Skeletal muscle tissue (tissue), 4 donors: ENCODE results near the gene ABHD17B. TPM values are rescaled to one million over a fixed set of nuclear protein-coding genes. Genes with fewer than 3 reads are reported as not detected.

Experiments
- H3K27ac ChIP-seq: one replicate; pipeline ENCODE4 v1.7.0; 2013; ENCODE audit warnings: mild to moderate bottlenecking, low read depth, low read length, inconsistent platforms
- H3K27me3 ChIP-seq, 3 donors: one replicate each; pipeline ENCODE4 v1.7.0; 2013; ENCODE audit warnings: low read length in 3 of 3; ENCODE audit not compliant: control insufficient read depth in 3 of 3, insufficient read depth in 3 of 3
- H3K36me3 ChIP-seq, 3 donors: one replicate each; pipeline ENCODE4 v1.7.0; 2013; ENCODE audit warnings: low read length in 3 of 3; ENCODE audit not compliant: control insufficient read depth in 3 of 3, insufficient read depth in 3 of 3
- H3K4me1 ChIP-seq, 3 donors: one replicate each; pipeline ENCODE4 v1.7.0; 2013; ENCODE audit warnings: low read length in 3 of 3, mild to moderate bottlenecking in 3 of 3; ENCODE audit not compliant: control insufficient read depth in 3 of 3, insufficient read depth in 3 of 3
- H3K4me3 ChIP-seq, 3 donors: one replicate each; pipeline ENCODE4 v1.7.0; 2013; ENCODE audit warnings: low read length in 3 of 3
- H3K9ac ChIP-seq, 3 donors: one replicate each; pipeline ENCODE4 v1.7.0; 2013; ENCODE audit warnings: low read length in 3 of 3, mild to moderate bottlenecking in 3 of 3, moderate library complexity in 2 of 3, low read depth in 1 of 3
- H3K9me3 ChIP-seq, 3 donors: one replicate each; pipeline ENCODE4 v1.7.0; 2013; ENCODE audit warnings: low read length in 3 of 3; ENCODE audit not compliant: control insufficient read depth in 3 of 3
- total RNA-seq: library from RNA; depleted of rRNA; stranded (reverse); fragments of >200 nt; gene quantifications from one replicate; pipeline ENCODE4 v1.2.3, GENCODE V29; 2014
- donor health status: Osteomylitis.

ABHD17B gene
- total RNA-seq, 1 donor from 2014 or later = 57.4 TPM

- no peak overlapping the region for H3K27ac ChIP-seq
- no peaks in the 10 kb centered on the region for H3K27me3 ChIP-seq
- no peak overlapping the region for H3K9ac ChIP-seq
- no peaks in the 10 kb centered on the region for H3K36me3 ChIP-seq
- H3K9me3 ChIP-seq = peaks cover 0 to 6% (median 0%) of the 10 kb centered on the region in 3 donors
- no peaks in the 10 kb centered on the region for H3K4me1 ChIP-seq
- no peak overlapping the region for H3K4me3 ChIP-seq
Measured at GRCh38 chr9:71858102-71858798, 52.7 kb downstream of the ABHD17B start.

DNA sequence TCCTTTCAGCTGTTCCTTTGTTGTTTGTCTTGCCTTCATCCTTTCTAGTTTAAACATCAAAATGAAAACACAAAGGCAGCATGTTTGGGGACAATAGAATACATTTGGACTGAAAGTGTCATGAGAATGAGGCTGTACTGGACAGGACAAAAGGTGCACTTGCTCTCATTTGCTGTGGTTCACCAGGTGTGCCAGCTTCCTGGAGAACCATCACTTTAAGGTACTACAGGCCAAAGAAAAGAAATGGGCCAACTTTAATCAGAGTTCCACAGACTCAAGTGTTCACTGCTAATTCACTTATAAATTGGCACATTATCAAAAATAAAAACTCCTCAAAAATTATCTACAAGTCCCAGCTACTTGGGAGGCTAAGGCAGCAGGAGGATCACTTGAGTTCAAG, 53.8 kb downstream of the ABHD17B start:
- H3K4me1 ChIP-seq = no peaks in the 10 kb centered on the region
- no peak overlapping the region for H3K4me3 ChIP-seq
- H3K9me3 ChIP-seq = peaks cover 0 to 6% (median 0%) of the 10 kb centered on the region in 3 donors
- H3K27ac ChIP-seq = no peak overlapping the region
- no peaks in the 10 kb centered on the region for H3K36me3 ChIP-seq
- H3K9ac ChIP-seq = no peak overlapping the region
- H3K27me3 ChIP-seq = no peaks in the 10 kb centered on the region

DNA sequence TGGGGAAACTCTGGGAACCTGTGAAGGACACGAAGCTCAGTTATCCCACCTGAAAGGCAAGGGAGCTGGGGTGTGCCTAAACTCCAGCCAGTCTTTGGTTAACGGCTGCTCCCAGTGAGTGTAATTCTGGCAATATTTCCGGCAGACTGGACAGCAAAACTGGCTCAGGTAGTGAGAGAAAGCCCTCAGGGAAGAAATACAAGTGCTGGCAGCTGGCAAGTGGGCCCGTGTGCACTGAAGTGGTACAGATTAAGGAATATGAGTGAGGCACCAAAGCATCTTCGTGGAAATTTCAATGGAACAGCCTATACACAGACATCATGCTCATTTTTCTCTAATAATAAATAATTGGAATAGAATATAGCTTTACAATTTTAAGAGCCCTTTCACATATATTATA, 56.2 kb downstream of the ABHD17B start:
- H3K4me3 ChIP-seq = no peak overlapping the region
- H3K4me1 ChIP-seq = no peaks in the 10 kb centered on the region
- no peaks in the 10 kb centered on the region for H3K36me3 ChIP-seq
- no peaks in the 10 kb centered on the region for H3K27me3 ChIP-seq
- no peak overlapping the region for H3K9ac ChIP-seq
- peaks cover 0 to 5% (median 0%) of the 10 kb centered on the region in 3 donors for H3K9me3 ChIP-seq
- H3K27ac ChIP-seq = no peak overlapping the region

DNA sequence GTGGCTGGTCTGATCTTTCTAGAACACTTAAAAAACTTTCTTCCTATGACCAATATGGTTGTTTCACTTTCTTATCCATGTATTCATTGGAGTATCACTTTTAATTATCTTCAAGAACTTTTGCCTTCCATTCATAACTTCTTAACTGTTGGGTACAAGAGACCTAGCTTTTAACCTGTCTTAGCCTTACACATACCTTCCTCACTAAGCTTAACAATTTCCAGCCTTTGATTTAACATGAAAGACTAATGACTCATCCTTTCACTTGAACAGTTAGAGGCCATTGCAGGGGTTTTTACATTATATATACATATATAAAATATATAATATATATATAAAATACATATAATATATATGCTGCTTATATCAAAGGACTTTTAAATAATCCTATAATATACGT, 57.9 kb downstream of the ABHD17B start:
- H3K4me1 ChIP-seq = no peaks in the 10 kb centered on the region
- no peaks in the 10 kb centered on the region for H3K36me3 ChIP-seq
- no peak overlapping the region for H3K4me3 ChIP-seq
- H3K9me3 ChIP-seq = no peaks in the 10 kb centered on the region
- no peak overlapping the region for H3K27ac ChIP-seq
- H3K27me3 ChIP-seq = no peaks in the 10 kb centered on the region
- no peak overlapping the region for H3K9ac ChIP-seq

DNA sequence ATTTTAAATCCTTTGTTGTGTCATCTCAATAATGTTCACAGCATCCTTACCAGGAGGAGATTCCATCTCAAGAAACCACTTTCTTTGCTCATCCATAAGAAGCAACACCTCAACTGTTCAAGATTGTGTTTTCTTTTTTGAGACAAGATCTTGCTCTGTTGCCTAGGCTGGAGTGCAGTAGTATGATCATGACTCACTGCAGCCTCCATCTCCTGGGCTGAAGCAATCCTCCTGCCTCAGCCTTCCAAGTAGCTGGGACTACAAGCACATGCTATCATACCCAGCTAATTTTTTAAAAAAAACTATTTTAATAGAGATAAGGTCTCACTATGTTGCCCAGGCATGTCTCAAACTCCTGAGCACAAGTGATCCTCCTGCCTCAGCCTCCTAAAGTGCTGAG, 60.0 kb downstream of the ABHD17B start:
- H3K9me3 ChIP-seq = no peaks in the 10 kb centered on the region
- no peak overlapping the region for H3K4me3 ChIP-seq

DNA sequence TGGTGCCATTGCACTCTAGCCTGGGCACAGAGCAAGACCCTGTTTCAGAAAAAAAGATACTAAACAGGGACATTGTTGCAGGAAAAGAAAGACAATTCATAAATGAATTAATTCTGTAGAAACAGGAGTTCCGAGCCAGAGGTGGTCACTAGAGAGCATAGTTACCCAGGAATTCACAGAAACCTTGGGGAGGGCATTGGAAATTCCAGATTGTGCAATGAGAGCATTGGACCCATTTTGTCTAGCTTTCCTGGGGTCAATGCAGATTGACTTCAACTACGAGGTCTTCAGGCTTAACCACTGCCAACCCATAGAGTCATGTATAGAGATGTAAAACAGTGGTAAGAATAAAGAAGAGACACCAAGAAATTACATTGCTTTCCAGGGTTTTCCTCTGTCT, 63.1 kb downstream of the ABHD17B start:
- no peak overlapping the region for H3K9ac ChIP-seq
- no peak overlapping the region for H3K27ac ChIP-seq
- no peaks in the 10 kb centered on the region for H3K4me1 ChIP-seq
- no peak overlapping the region for H3K4me3 ChIP-seq
- H3K36me3 ChIP-seq = no peaks in the 10 kb centered on the region
- no peaks in the 10 kb centered on the region for H3K27me3 ChIP-seq
- H3K9me3 ChIP-seq = no peaks in the 10 kb centered on the region

More for the DNA sequence above, 60.0 kb downstream of the ABHD17B start:
- Histone ChIP-seq H3K4me1 (no peaks in the 10 kb centered on the region), H3K27me3 (no peaks in the 10 kb centered on the region), H3K36me3 (no peaks in the 10 kb centered on the region), H3K9ac (no peak overlapping the region), H3K27ac (no peak overlapping the region)

- no peaks in the 10 kb centered on the region for H3K9me3 ChIP-seq
- no peak overlapping the region for H3K4me3 ChIP-seq
- H3K27ac ChIP-seq = no peak overlapping the region
- H3K4me1 ChIP-seq = no peaks in the 10 kb centered on the region
- no peaks in the 10 kb centered on the region for H3K36me3 ChIP-seq
- no peaks in the 10 kb centered on the region for H3K27me3 ChIP-seq
- H3K9ac ChIP-seq = no peak overlapping the region
Measured at GRCh38 chr9:71844808-71845207, 66.2 kb downstream of the ABHD17B start.

DNA sequence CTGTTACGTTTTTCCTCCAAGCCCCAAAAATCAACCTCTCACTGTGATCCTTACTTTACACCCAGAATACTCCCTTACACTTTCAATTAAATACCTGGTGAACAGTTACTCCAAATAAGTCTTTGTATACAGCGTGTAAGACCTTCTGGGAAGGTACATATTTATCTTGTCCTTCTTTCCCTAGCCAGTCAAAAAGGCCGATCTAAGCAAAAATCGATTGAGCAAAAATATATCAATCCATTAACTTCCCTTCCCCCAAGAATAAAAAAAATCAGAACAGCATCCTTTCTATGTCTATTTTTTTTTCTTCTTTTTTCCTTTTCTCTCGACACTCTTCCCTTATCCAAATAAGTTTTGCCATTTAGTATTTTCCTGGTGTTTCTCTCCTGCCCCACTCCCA, 71.3 kb downstream of the ABHD17B start:
- no peak overlapping the region for H3K4me3 ChIP-seq
- no peak overlapping the region for H3K27ac ChIP-seq
- H3K9ac ChIP-seq = no peak overlapping the region
- no peaks in the 10 kb centered on the region for H3K27me3 ChIP-seq
- H3K36me3 ChIP-seq = no peaks in the 10 kb centered on the region
- H3K4me1 ChIP-seq = no peaks in the 10 kb centered on the region
- H3K9me3 ChIP-seq = no peaks in the 10 kb centered on the region

GRCh38 chr9:71835596-71835995, 75.4 kb downstream of the ABHD17B start:
- Histone ChIP-seq H3K4me3 (no peak overlapping the region), H3K27me3 (no peaks in the 10 kb centered on the region), H3K9me3 (no peaks in the 10 kb centered on the region), H3K9ac (no peak overlapping the region), H3K4me1 (no peaks in the 10 kb centered on the region), H3K27ac (no peak overlapping the region), H3K36me3 (no peaks in the 10 kb centered on the region)

DNA sequence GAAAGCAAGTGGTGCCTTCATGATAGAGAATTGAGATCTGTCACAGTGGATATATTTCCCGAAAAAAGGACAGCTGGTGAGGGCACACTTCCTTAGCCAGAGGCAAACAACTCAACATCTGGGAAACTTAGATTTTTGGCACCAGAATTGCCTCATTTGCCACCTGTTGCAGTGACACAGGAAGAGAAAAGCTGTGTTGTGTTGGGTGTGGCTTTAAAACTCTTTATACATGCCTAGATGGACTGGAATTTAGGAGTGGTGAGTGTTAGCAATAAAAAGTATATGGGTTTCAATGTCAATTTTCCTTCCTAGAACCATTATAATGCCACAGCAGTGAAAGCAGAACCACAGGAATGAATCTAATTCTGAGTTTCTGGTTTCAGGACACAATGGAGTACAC, 80.1 kb downstream of the ABHD17B start:
- no peak overlapping the region for H3K27ac ChIP-seq
- no peaks in the 10 kb centered on the region for H3K4me1 ChIP-seq
- no peak overlapping the region for H3K9ac ChIP-seq
- no peak overlapping the region for H3K4me3 ChIP-seq
- no peaks in the 10 kb centered on the region for H3K9me3 ChIP-seq
- no peaks in the 10 kb centered on the region for H3K36me3 ChIP-seq
- no peaks in the 10 kb centered on the region for H3K27me3 ChIP-seq
